CD4-positive, alpha-beta T cell treated with Interleukin-12 subunit alpha and Interleukin-12 subunit beta, for 1 hour (primary cell): Measurements from ENCODE around the gene POC1B.
A peak's percentile ranks its signal among the peaks of the same experiment; 100 is the strongest.

ENCODE experiments used
- DNase-seq: peaks from one replicate; pipeline ENCODE4 v3.0.0-alpha.2; 2020

POC1B gene

DNA sequence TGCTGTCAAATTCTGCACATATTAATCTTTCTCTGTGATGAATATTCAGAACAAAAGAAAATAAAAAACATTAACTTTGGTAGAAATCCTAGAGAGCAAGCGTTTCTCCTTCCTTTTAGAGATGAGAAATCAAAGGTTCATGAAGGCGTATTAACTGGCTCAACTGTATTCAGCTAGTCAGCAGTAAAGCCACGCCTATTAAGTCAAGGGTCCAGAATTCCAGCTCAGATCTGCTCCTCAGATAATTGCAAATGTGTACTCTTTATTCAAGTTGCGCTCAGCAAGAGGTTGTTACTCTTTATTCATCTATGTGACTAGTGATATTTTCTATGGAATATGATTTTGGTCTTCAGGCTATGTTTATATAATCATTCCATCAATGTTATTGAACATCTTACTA lies 13.1 kb upstream of the POC1B start:
- DNase-seq: no peak

DNA sequence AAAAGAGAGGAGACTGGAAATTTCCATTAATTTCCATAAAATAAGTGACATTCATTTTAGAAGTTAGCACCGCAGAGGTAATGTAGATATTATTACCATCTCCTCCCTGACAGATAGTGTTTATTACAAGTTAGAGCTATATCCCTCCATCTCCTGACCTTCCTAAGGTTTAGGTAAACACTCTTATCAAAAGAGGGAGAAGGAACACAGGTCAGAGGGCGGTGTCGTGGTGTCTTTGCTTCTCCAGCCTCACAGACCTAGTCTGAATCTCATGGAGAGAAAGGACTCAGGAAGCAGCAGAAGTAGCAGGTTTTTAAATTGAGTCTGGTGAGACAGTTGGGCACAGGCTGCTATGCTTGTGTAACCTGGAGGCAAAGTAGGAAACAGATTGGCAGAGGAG lies 11.5 kb upstream of the POC1B start:
- no peak for DNase-seq

- DNase-seq: peak; percentile 69
These were observed 3.9 kb upstream of the POC1B start for GRCh38 chr12:89529738-89530137.

DNA sequence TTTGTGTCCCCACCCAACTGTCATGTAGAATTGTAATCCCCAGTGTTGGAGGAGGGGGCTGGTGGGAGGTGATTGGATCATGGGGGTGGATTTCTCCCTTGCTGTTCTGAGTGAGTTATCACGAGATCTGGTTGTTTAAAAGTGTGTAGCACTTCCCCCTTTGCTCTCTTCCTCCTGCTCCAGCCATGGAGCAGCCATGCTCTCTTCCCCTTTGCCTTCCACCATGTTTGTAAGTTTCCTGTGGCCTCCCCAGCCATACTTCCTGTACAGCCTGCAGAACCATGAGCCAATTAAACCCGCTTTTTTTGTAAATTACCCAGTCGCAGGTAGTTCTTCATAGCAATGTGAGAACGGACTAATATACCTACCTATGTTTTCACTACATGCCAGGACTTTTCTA lies 2.6 kb upstream of the POC1B start:
- DNase-seq: no peak

- DNase-seq: peak; percentile 53
These were observed 483 bp downstream of the POC1B start for GRCh38 chr12:89525305-89525823.

- peak; percentile 80 for DNase-seq
These were observed 1.1 kb downstream of the POC1B start, which contains the start of gene GALNT4 for GRCh38 chr12:89524541-89525304. Gene GALNT4 (minus strand): TSS chr12:89524796. CDS start chr12:89524549, 247 bp downstream.

GRCh38 chr12:89523843-89524540 lies 1.9 kb downstream of the POC1B start:
- DNase-seq: no peak

DNA sequence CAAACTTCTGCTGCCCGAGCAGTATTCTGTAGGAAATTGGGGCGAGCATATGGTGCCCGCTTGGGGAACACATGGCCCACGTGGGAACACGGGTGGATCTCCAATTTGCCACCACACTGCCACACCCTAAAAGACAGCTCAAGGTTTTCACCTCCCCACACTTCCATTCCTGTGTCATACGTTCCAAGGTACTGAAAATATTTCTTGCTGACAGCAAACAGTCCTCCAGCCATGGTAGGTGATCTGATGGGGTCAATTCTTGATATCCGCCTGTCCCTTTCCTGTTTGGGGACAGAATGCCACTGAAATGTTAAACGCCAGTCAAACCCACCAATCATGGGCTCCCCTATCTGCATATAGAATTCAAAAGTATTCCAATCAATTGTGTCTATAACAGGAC lies 2.5 kb downstream of the POC1B start:
- no peak for DNase-seq

- DNase-seq: no peak
These were observed 4.3 kb downstream of the POC1B start for GRCh38 chr12:89521364-89522223.

GRCh38 chr12:89517720-89518119 lies 8.1 kb downstream of the POC1B start:
- DNase-seq: no peak

GRCh38 chr12:89516633-89517032 lies 9.2 kb downstream of the POC1B start:
- no peak for DNase-seq

DNA sequence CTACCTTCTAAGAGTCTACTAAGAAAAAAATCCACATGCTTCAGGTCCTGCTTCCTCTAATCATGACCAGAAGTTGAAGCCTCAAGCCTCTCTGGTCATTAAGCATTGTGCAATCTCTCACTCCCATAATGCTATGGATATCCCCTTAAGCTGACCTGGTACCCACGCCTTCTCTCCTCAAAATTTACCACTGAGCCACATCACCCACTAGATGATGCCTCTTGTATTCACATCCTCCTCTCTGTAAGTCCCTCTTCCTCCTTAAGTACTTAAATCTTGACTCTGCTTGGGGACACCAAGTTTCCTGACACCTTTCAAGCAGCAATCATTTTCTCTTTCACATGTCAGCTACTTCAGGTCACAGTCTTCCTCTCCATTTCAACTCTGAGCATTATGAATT lies 11.1 kb downstream of the POC1B start:
- no peak for DNase-seq

- DNase-seq: no peak
These were observed 12.3 kb downstream of the POC1B start for GRCh38 chr12:89513544-89513943.

- DNase-seq: no peak
These were observed 18.6 kb downstream of the POC1B start for GRCh38 chr12:89507015-89507824.

DNA sequence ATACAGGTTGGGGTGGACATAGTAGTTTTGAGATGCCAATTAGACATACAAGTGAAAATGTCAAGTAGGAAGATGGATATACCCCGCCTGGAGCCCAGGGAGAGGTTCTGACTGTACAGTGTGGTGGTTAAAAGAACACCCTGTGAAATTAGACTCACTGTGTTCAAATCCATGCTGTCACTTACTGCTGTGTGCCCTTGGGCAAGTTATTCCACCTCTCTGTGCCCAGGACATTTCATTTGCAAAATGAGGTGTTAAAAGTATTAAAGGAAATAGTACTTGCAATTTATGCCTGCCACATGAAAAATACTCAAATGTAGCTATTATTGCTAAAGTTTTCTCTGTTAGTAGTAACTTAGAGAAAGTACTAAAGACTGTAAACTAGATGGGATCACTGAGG lies 19.8 kb downstream of the POC1B start:
- no peak for DNase-seq

GRCh38 chr12:89504560-89505346 lies 21.1 kb downstream of the POC1B start:
- no peak for DNase-seq

DNA sequence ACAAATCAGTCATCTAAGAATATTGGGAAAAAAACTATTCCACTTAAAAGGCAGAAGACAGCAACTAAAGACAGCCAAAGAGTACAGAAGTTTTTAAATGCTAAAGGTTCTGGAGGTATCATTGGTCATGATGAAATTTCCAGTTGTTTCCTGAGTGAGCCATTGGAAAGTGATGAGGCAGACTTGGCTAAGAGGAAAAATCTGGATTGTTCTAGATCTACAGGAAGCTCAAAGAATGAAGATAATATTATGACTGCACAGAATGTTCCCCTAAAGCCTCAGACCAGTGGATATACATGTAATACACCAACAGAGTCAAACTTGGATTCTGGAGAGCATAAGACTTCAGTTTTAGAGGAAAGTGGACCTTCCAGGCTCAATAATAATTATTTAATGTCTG lies 24.1 kb downstream of the POC1B start:
- DNase-seq: no peak

- DNase-seq: no peak
These were observed 26.0 kb downstream of the POC1B start for GRCh38 chr12:89499857-89500256.

DNA sequence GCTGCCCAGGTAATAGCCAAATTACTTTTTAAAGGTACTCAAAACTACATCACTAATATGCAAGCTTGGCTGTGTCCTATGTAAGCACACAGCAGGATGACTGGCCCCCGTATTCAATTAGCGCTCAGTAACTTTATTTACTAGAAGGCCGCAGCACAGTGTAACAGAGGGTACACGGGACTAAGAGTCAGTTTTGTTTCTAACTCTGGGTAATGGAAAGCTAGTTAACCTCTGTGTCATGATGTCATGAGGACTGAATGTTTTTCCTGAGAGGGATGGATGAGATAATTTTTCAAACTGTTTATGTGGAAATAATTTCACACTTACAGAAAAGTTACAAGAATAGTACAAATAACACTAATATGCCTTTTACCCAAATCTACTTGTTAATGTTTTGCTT lies 28.4 kb downstream of the POC1B start:
- DNase-seq: no peak

DNA sequence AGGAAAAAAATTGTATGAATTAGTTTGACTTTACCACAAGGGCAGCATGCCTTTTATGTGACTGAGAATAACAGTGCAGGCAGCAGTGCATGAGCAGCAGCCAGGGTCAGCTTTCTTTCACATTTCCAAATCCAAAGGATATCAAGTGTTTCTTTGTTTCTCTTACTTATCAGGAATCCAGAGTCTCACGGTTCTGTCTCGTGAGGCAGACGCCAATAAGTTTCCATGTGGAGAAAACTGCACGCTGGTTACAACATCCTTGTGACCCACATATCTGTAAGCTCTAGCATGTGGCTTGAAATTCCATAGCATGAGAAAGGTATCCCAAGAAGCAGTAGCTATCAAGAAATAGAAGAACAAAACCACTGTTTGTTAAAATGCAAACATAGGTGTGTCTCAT lies 28.8 kb downstream of the POC1B start:
- DNase-seq: no peak

- DNase-seq: no peak
These were observed 31.2 kb downstream of the POC1B start for GRCh38 chr12:89494411-89495231.
